Coronary artery (tissue), 2 donors: ENCODE data around the gene SLC23A2.

Source experiments
- DNase-seq: peaks from one replicate; pipeline ENCODE4 v3.0.0-alpha.2; 2017; ENCODE audit warnings: low spot score
- H3K27ac ChIP-seq, 2 donors: fragments of 200-600 bp; sonication (generic); one replicate each; pipeline ENCODE4 v1.5.1; 2016 to 2019
- H3K4me3 ChIP-seq: fragments of 200-600 bp; sonication (generic); 2 replicates; pipeline ENCODE4 v1.5.1; 2016; ENCODE audit warnings: mild to moderate bottlenecking, moderate library complexity
- CTCF ChIP-seq: fragments of 200-600 bp; sonication (generic); IDR thresholded peaks from one replicate; pipeline ENCODE4 v1.5.1; 2019; ENCODE audit warnings: antibody characterized with exemption

SLC23A2 gene

DNA sequence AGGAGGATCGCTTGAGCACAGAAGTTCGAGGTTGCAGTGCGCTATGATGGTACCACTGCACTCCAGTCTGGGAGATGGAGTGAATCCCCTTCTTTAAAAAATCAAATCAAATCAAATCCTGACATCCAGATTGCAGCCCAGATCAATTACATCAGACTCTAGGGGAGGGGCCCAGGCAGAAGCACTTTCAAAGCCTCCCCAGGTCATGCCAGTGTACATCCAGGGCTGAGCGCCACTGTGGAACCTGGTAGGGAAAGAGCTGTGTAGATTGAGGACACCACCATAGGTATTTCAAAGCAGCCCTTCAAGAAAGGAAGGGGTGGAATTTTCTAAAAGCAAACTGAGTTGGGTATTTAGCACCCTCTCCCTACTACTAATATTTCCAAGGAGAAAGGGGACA is 190.1 kb downstream of the SLC23A2 start:
- peak overlapping the region in 1 of 2 donors; percentile 74 for H3K27ac ChIP-seq
- DNase-seq = no peak
- no peak for TF ChIP-seq CTCF
- no peak overlapping the region for H3K4me3 ChIP-seq

GRCh38 chr20:4810426-4811019 is 190.8 kb downstream of the SLC23A2 start:
- H3K4me3 ChIP-seq = no peak overlapping the region
- TF ChIP-seq CTCF = no peak
- peak overlapping the region in 1 of 2 donors; percentile 74 for H3K27ac ChIP-seq
- DNase-seq = no peak

GRCh38 chr20:4809707-4810106 is 191.6 kb downstream of the SLC23A2 start:
- no peak for DNase-seq
- Histone ChIP-seq H3K27ac (peak overlapping the region in 1 of 2 donors; percentile 57), H3K4me3 (no peak overlapping the region)
- TF ChIP-seq CTCF = no peak

- H3K4me3 ChIP-seq = no peak overlapping the region
- no peak for DNase-seq
- peak overlapping the region in 1 of 2 donors; percentile 57 for H3K27ac ChIP-seq
- TF ChIP-seq CTCF = no peak
Measured at GRCh38 chr20:4808872-4809271, 192.4 kb downstream of the SLC23A2 start.

GRCh38 chr20:4805663-4806449 is 195.5 kb downstream of the SLC23A2 start:
- DNase-seq = no peak
- no peak overlapping the region for H3K4me3 ChIP-seq
- TF ChIP-seq CTCF = no peak
- H3K27ac ChIP-seq = peak overlapping the region in 1 of 2 donors; percentile 28

- no peak for DNase-seq
- no peak overlapping the region for H3K4me3 ChIP-seq
- TF ChIP-seq CTCF = no peak
- peak overlapping the region in 1 of 2 donors; percentile 67 for H3K27ac ChIP-seq
Measured at GRCh38 chr20:4802527-4802926, 198.8 kb downstream of the SLC23A2 start.
